ENCODE results near the gene AKAP12.

GRCh38 chr6:151242420-151242861, 2.7 kb downstream of the AKAP12 start:
- no peak for TF ChIP-seq CTCF (IDR thresholded peaks at IDR 0.05)
- no peak for TF ChIP-seq POLR2A (IDR thresholded peaks at IDR 0.05)
